PFSK-1 (cell line): ENCODE results near the gene TTC5.

Experiments
- FOXP2 ChIP-seq: optimal IDR thresholded peaks from 2 replicates; pipeline ENCODE3; 2011; ENCODE audit warnings: borderline replicate concordance, control low read depth, inconsistent platforms; ENCODE audit not compliant: insufficient read depth; ENCODE audit errors: extremely low read length, extremely low read depth
- POLR2AphosphoS5 ChIP-seq: IDR thresholded peaks from 2 replicates; pipeline ENCODE4 v1.6.1; 2012; ENCODE audit warnings: low read depth, mild to moderate bottlenecking, control low read depth, low read length, moderate library complexity
- SIN3A ChIP-seq: IDR thresholded peaks from 2 replicates; pipeline ENCODE4 v1.6.1; 2012; ENCODE audit warnings: mild to moderate bottlenecking, low read length, moderate library complexity, borderline replicate concordance; ENCODE audit not compliant: insufficient read depth
- TAF1 ChIP-seq: IDR thresholded peaks from 2 replicates; pipeline ENCODE4 v1.6.1; 2012; ENCODE audit warnings: low read length, control low read depth, borderline replicate concordance; ENCODE audit not compliant: insufficient read depth
- TF ChIP-seq, protein P1 (sequence below), 2 experiments: IDR thresholded peaks; 2 replicates each; pipeline versions ENCODE4 v1.6.1 to v1.8.0; 2011 to 2012; ENCODE audit warnings: low read depth in 2 of 2, low read length in 2 of 2, control low read depth in 1 of 2, inconsistent platforms in 1 of 2, mild to moderate bottlenecking in 1 of 2, moderate library complexity in 1 of 2; ENCODE audit not compliant: insufficient read depth in 1 of 2

TTC5 gene

DNA sequence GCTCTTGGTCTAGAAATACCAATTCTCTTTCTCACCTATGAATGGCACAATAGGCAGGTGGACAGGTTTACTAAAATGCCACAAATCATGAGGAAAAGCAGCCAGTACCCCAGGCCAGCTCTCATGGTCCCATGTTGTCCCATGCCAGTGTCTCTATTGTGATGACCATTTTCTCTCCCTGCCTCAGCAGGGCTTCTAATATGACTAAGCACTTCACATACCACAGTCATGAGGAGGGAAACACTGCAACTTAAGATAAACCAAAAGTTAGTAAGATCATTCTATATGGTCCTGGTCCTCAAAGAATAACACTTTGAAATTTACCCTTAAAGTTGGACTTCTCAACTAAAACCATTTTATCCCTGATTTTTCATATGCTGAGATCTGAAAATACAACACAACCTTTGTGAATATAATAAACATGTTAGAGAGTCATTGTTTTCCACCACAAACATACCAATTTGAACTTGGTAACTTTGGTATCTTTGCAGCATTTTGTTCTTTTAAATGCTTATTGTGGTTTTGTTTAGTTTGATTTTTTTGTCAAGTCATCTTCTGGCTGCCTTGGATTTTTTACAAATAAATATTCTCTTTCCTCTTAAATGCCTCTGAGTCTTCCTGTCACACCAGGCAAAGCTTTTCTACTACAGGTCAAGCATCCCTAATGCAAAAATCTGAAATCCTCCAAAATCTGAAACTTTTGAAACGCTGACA lies 3.6 kb downstream of the TTC5 start:
- no peak for TF ChIP-seq SIN3A
- no peak for TF ChIP-seq FOXP2
- TF ChIP-seq, protein P1, sequence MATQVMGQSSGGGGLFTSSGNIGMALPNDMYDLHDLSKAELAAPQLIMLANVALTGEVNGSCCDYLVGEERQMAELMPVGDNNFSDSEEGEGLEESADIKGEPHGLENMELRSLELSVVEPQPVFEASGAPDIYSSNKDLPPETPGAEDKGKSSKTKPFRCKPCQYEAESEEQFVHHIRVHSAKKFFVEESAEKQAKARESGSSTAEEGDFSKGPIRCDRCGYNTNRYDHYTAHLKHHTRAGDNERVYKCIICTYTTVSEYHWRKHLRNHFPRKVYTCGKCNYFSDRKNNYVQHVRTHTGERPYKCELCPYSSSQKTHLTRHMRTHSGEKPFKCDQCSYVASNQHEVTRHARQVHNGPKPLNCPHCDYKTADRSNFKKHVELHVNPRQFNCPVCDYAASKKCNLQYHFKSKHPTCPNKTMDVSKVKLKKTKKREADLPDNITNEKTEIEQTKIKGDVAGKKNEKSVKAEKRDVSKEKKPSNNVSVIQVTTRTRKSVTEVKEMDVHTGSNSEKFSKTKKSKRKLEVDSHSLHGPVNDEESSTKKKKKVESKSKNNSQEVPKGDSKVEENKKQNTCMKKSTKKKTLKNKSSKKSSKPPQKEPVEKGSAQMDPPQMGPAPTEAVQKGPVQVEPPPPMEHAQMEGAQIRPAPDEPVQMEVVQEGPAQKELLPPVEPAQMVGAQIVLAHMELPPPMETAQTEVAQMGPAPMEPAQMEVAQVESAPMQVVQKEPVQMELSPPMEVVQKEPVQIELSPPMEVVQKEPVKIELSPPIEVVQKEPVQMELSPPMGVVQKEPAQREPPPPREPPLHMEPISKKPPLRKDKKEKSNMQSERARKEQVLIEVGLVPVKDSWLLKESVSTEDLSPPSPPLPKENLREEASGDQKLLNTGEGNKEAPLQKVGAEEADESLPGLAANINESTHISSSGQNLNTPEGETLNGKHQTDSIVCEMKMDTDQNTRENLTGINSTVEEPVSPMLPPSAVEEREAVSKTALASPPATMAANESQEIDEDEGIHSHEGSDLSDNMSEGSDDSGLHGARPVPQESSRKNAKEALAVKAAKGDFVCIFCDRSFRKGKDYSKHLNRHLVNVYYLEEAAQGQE (IDR thresholded peaks at IDR 0.05; ENCODE audit: insufficient read depth in 1 of 2, low read depth in 2 of 2, low read length in 2 of 2) = no peak
- TF ChIP-seq POLR2AphosphoS5 = no peak
- TF ChIP-seq TAF1 = no peak

DNA sequence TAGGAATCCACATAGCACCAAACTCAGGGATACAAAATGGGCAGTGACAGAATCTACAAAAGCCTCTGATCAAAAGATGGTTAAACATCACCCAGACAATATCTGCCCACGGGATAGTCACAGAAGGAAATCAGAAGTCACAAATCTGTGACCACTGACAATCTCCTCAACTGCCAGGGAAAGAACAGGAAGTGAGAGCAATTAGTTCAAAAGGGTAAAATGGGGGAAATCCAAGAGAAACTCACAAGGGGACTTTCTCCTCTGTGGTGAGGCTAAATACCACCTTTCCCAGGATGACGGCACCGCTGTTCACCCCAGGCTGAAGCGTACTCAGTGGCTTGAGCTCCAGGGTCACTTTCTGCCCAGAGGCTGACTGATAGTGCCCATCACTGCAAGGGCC lies 10.7 kb downstream of the TTC5 start:
- TF ChIP-seq, protein P1 (IDR thresholded peaks at IDR 0.05; ENCODE audit: insufficient read depth in 1 of 2, low read depth in 2 of 2, low read length in 2 of 2) = no peak
- TF ChIP-seq SIN3A = no peak
- no peak for TF ChIP-seq FOXP2
- no peak for TF ChIP-seq POLR2AphosphoS5
- TF ChIP-seq TAF1 = no peak

DNA sequence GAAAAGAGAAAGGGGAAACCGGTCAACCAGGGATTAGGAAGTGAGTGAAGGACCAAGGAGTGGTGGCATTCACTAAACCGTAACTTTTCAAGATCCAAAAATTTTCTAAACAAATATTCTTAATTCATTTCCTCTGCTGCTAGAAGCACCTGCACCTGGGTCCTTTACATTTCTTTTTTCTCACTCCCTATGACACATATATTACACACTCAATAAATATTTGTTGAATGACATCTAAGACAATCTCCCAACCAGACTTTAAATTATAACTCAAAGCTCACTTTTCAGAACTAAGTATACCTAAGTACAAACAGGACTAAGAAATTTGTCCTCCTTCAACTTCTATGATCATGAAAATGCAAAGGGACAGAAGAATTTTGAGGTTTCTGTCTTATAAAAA lies 11.1 kb downstream of the TTC5 start:
- TF ChIP-seq, protein P1 (IDR thresholded peaks at IDR 0.05; ENCODE audit: insufficient read depth in 1 of 2, low read depth in 2 of 2, low read length in 2 of 2) = no peak
- no peak for TF ChIP-seq FOXP2
- TF ChIP-seq TAF1 = no peak
- TF ChIP-seq POLR2AphosphoS5 = no peak
- no peak for TF ChIP-seq SIN3A

DNA sequence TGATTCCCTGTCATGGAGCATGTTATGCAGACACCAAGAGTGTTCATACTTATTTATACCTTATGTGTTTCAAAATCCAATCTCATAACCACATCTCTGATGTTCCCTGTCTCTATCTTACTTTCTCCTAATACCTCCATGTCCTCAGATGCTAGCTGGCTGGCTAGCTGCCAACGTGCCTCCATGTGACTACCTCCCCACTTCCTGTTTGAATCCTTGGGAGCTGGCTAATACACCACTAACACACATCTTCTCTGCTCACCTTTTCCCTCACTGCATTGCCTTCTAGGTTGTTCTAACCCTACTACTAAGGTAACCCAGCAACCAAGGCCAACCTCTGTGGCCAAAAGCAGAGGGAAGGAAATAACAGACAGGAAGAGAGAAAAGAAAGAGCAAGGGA lies 27.3 kb downstream of the TTC5 start:
- TF ChIP-seq TAF1 = no peak
- TF ChIP-seq, protein P1 (IDR thresholded peaks at IDR 0.05; ENCODE audit: insufficient read depth in 1 of 2, low read depth in 2 of 2, low read length in 2 of 2) = no peak
- TF ChIP-seq POLR2AphosphoS5 = no peak
- no peak for TF ChIP-seq FOXP2
- no peak for TF ChIP-seq SIN3A

DNA sequence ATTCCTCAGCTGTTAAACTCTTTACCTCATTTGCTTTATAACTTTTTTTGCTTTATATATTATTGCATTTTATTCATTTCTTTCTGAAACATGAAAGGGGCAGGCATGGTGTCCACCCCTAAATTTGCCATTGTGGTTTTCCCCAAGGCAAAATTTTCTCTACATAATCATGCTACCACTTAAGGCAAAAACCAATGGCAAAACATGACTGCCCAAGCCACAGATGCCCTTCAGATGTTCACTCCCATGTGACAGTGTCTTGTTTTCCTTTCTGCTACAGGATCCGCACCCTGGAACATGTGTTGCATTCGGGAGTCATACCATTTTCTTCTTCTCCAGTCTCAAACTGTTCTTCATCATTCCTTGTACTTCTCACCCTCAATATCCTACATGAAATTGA lies 28.3 kb downstream of the TTC5 start:
- TF ChIP-seq POLR2AphosphoS5 = no peak
- no peak for TF ChIP-seq FOXP2
- no peak for TF ChIP-seq TAF1
